Measurements from ENCODE around the gene NCF2.

Gene NCF2

DNA sequence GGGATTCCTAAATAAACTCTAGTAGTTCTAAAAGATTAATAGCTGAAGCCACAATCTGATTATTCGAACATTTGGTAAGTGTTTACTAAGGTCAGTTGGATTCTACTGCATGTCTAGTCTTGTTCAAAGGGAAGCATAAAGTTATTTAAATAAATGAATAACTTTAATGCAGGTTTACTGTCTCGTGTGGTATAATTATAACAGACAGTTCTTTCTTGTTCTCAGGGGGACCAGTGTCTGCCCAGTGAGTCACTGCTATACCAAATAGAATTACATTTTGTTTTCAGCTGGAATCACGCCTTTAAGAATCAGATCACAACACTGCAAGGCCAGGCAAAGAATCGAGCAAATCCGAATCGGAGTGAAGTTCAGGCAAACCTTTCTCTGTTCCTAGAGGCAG, 72.9 kb downstream of the NCF2 start:
- no peak overlapping the region for H3K27ac ChIP-seq (ENCODE audit: low read depth, low read length)
- H3K36me3 ChIP-seq (ENCODE audit: insufficient read depth, low read length) = peaks cover 69% of the 10 kb centered on the region
- H3K4me3 ChIP-seq (ENCODE audit: low read length) = no peak overlapping the region
- H3K4me1 ChIP-seq (ENCODE audit: insufficient read depth, low read length) = 0 out of 2 replicates have a peak, but pooled peaks cover 3% of the 10 kb centered on the region
- no peaks in the 10 kb centered on the region for H3K27me3 ChIP-seq (ENCODE audit: insufficient read depth, low read length)
- 94% methylated on average over 6 of the region's 6 CpGs for WGBS
- H3K9me3 ChIP-seq (ENCODE audit: insufficient read depth, low read depth, low read length) = no peaks in the 10 kb centered on the region
- no peak overlapping the region for H3K9ac ChIP-seq (ENCODE audit: low read depth, low read length)

DNA sequence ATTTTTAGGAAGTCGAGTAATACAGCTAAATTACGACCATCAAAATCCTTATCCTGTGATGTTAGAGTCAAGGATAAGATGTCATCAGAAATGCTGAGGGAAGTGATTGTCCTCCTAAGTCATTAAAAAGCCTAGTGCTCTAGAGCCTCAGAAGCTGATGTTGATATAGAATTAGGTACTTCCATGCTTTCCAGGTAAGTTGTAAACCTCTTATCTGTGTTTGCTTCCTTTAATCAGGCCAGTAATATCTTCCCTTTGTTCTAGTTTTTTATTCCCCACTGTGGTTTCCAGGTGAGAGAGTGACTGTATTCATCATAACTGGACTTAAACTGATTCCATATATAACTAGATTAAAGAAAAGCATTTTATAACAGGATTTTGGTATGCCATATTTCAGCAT, 73.5 kb downstream of the NCF2 start:
- H3K4me1 ChIP-seq (ENCODE audit: insufficient read depth, low read length) = 0 out of 2 replicates have a peak, but pooled peaks cover 3% of the 10 kb centered on the region
- H3K36me3 ChIP-seq (ENCODE audit: insufficient read depth, low read length) = peaks cover 62% of the 10 kb centered on the region
- no peak overlapping the region for H3K9ac ChIP-seq (ENCODE audit: low read depth, low read length)
- 100% methylated on average over 2 of the region's 2 CpGs for WGBS
- no peak overlapping the region for H3K27ac ChIP-seq (ENCODE audit: low read depth, low read length)
- no peaks in the 10 kb centered on the region for H3K27me3 ChIP-seq (ENCODE audit: insufficient read depth, low read length)
- H3K9me3 ChIP-seq (ENCODE audit: insufficient read depth, low read depth, low read length) = no peaks in the 10 kb centered on the region
- no peak overlapping the region for H3K4me3 ChIP-seq (ENCODE audit: low read length)

DNA sequence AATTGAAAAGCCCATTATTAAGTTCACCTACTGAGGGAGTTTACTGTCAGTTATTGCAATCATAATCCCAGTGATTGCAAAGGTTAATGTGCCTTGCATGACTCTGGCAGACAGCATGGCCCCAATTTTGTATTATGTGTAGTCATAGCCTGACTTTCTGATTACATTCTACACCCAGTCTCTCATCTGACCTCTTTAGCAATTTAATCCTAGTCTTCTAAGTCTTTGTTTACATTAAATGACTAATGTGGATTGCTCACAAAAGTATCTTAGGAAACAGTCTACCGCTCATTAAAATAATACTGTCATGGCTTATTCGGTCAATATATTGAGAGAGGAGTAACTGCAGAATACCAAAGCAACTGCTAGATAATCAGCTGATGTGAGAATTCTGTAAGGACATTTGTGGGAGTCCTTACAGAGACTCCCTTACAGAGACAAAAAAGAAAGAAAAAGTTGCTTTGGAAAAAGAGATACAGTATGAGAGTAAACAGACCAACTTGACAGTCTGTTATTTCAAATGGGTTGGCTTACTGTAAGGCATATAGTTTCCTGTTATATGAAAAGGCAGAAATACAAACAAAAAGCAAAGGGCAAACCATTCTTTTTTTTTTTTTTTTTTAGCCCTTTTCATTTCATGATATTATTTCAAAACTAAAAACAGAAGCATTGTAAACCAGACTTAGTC, 75.1 kb downstream of the NCF2 start:
- Histone ChIP-seq H3K9ac (ENCODE audit: low read depth, low read length) (no peak overlapping the region), H3K9me3 (ENCODE audit: insufficient read depth, low read depth, low read length) (no peaks in the 10 kb centered on the region), H3K27ac (ENCODE audit: low read depth, low read length) (no peak overlapping the region), H3K4me3 (ENCODE audit: low read length) (no peak overlapping the region), H3K4me1 (ENCODE audit: insufficient read depth, low read length) (peaks cover 11% of the 10 kb centered on the region; the same call in 1 of the 2 replicates), H3K27me3 (ENCODE audit: insufficient read depth, low read length) (no peaks in the 10 kb centered on the region), H3K36me3 (ENCODE audit: insufficient read depth, low read length) (peaks cover 47% of the 10 kb centered on the region)
- 95% methylated on average over 2 of the region's 2 CpGs for WGBS

DNA sequence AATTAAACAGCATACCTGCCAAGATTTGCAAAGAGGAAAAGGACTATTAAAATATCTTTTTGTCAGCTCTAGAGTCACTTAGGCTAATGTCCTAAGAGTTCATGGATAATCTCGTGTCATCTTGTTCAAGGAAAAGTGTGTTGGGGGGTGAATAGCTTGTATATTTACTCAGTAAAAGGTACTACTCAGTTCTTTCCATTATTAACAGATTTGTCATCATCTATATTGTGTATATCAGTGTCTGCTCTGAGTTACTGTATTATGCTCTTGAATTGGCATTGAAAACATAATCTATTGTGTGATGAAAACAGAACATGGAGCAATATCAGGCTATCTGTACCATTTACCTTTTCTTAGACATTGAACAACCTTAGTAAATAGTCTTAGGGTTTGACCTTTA, 76.0 kb downstream of the NCF2 start:
- no peaks in the 10 kb centered on the region for H3K27me3 ChIP-seq (ENCODE audit: insufficient read depth, low read length)
- H3K4me3 ChIP-seq (ENCODE audit: low read length) = no peak overlapping the region
- H3K27ac ChIP-seq (ENCODE audit: low read depth, low read length) = no peak overlapping the region
- H3K36me3 ChIP-seq (ENCODE audit: insufficient read depth, low read length) = peaks cover 38% of the 10 kb centered on the region
- no peaks in the 10 kb centered on the region for H3K9me3 ChIP-seq (ENCODE audit: insufficient read depth, low read depth, low read length)
- WGBS = 92% methylated on average over 1 of the region's 1 CpG
- H3K9ac ChIP-seq (ENCODE audit: low read depth, low read length) = no peak overlapping the region
- H3K4me1 ChIP-seq (ENCODE audit: insufficient read depth, low read length) = peaks cover 11% of the 10 kb centered on the region; the same call in 1 of the 2 replicates

DNA sequence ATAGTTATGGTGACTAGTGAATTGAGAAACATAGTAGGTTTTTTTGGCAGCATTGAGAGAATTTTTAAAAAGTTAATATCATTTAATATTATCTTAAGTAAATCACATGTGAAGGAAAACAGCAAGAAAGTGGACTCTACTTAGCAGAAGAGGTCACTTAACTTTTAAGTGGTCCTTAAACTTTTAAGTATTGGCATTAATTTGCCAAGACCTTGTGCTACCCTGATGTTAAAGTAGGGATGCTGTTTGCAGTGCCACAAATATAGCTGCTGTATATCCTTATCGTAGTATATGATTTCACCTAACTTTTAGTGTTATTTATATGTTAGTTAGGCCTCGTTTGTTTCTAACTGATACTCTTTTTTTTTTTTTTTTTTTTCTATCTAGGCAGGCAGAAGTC, 77.8 kb downstream of the NCF2 start:
- Histone ChIP-seq H3K4me3 (ENCODE audit: low read length) (no peak overlapping the region), H3K27ac (ENCODE audit: low read depth, low read length) (no peak overlapping the region), H3K4me1 (ENCODE audit: insufficient read depth, low read length) (peaks cover 11% of the 10 kb centered on the region), H3K36me3 (ENCODE audit: insufficient read depth, low read length) (peaks cover 23% of the 10 kb centered on the region), H3K9ac (ENCODE audit: low read depth, low read length) (no peak overlapping the region), H3K9me3 (ENCODE audit: insufficient read depth, low read depth, low read length) (no peaks in the 10 kb centered on the region), H3K27me3 (ENCODE audit: insufficient read depth, low read length) (no peaks in the 10 kb centered on the region)
- no CpG with 5 or more reads among the region's 2 CpGs for WGBS

DNA sequence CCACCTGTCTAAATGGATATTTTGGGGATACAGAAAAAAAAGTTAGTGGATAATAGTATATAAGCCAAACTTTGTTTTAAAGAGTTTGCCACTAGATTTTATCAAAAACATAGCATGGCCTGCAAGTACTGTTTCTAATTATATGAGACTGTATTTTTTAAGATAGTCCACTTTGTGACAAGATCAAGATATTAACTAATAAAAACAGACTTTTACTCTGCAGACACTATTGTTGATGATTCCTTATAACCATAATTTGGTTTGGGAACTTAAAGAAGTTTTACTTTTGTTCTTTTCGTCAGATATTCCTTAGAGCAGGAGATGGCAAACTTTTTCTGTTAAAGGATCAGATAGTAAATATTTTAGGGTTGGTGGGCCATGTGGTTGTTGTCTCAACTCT, 81.6 kb downstream of the NCF2 start:
- H3K27me3 ChIP-seq (ENCODE audit: insufficient read depth, low read length) = no peaks in the 10 kb centered on the region
- H3K4me1 ChIP-seq (ENCODE audit: insufficient read depth, low read length) = peaks cover 24% of the 10 kb centered on the region
- H3K27ac ChIP-seq (ENCODE audit: low read depth, low read length) = no peak overlapping the region
- H3K9me3 ChIP-seq (ENCODE audit: insufficient read depth, low read depth, low read length) = no peaks in the 10 kb centered on the region
- 88% methylated on average over 1 of the region's 1 CpG for WGBS
- H3K9ac ChIP-seq (ENCODE audit: low read depth, low read length) = no peak overlapping the region
- 0 out of 2 replicates have a peak, but pooled peaks cover 3% of the 10 kb centered on the region for H3K36me3 ChIP-seq (ENCODE audit: insufficient read depth, low read length)
- H3K4me3 ChIP-seq (ENCODE audit: low read length) = no peak overlapping the region

DNA sequence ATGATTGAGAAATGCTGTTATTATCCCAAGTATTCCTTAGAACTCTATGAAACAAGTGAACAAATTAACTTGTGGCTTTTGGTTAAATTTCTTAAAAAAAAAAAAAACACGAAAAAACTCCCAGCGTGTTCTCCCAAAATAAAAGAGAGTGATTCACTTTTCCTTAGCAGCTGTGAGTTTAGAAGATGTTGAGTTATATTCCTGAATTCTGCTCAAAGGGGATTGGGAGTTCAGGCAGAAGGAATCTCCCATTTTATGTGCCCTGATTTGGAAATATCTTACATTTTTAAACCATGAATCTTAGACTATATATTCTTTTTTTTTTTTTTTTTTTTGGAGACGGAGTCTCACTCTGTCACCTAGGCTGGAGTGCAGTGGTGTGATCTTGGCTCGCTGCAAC, 83.7 kb downstream of the NCF2 start:
- Histone ChIP-seq H3K4me3 (ENCODE audit: low read length) (no peak overlapping the region), H3K4me1 (ENCODE audit: insufficient read depth, low read length) (peaks cover 24% of the 10 kb centered on the region), H3K27ac (ENCODE audit: low read depth, low read length) (no peak overlapping the region), H3K9ac (ENCODE audit: low read depth, low read length) (no peak overlapping the region), H3K9me3 (ENCODE audit: insufficient read depth, low read depth, low read length) (no peaks in the 10 kb centered on the region), H3K27me3 (ENCODE audit: insufficient read depth, low read length) (no peaks in the 10 kb centered on the region), H3K36me3 (ENCODE audit: insufficient read depth, low read length) (0 out of 2 replicates have a peak, but pooled peaks cover 3% of the 10 kb centered on the region)
- 92% methylated on average over 4 of the region's 4 CpGs for WGBS
